CD4-positive, alpha-beta T cell treated with Interleukin-6 for 4 hours (primary cell): ENCODE results near the gene SLC25A20.
"Not testable (repeated sequence)": the region's sequence is repeated elsewhere in the genome, so short reads cannot be mapped to it uniquely, and the experiment has no call there.

ENCODE experiments used
- DNase-seq: peaks from one replicate; pipeline ENCODE4 v3.0.0-alpha.2; 2020; ENCODE audit warnings: mixed read lengths

SLC25A20 gene

GRCh38 chr3:48845170-48845569 is 53.5 kb downstream of the SLC25A20 start:
- DNase-seq, result no peak

GRCh38 chr3:48837163-48837562 is 61.5 kb downstream of the SLC25A20 start:
- no peak for DNase-seq

DNA sequence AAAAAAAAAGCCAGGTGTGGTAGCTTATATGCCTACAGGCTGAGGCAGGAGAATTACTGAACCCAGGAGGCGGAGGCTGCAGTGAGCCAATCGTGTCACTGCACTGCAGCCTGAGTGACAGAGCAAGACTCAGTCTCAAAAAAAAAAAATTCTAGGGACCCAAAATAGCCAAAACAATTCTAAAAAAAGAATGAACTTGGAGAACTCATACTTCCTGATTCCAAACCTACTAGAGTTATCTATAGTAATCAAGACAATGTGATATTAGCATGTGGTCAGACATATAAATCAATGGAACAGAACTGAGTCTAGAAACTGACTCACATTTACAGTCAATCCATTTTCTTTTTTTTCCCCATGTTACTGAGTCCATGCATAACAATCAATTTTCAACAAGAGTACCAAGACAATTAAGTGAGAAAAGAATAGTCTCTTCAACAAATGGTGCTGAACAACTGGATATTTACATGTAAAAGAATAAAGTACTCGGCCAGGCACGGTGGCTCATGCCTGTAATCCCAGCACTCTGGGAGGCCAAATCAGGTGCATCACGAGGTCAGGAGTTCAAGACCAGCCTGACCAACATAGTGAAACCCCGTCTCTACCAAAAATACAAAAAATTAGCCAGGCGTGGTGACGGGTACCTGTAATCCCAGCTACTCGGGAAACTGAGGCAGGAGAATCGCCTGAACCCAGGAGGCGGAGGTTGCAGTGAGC is 62.9 kb downstream of the SLC25A20 start:
- no peak for DNase-seq

GRCh38 chr3:48832684-48833083 is 66.0 kb downstream of the SLC25A20 start:
- DNase-seq, result no peak

DNA sequence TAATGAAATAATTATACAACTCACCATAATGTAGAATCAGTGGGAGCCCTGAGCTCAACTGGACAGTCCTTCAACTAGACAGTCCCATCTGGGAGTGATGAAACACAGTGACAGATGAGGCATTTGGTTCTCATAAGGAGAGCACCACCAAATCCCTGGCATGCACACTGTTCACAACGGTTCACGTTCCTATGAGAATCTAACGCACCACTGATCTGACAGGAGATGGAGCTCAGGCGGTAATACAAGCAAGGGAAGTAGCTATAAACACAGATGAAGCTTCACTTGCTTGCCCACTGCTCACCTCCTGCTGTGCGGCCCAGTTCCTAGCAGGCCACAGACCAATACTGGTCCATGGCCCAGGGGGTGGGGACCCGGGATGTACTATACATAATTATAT is 68.0 kb downstream of the SLC25A20 start:
- DNase-seq, result no peak

GRCh38 chr3:48829525-48829924 is 69.2 kb downstream of the SLC25A20 start:
- not testable (repeated sequence) for DNase-seq

DNA sequence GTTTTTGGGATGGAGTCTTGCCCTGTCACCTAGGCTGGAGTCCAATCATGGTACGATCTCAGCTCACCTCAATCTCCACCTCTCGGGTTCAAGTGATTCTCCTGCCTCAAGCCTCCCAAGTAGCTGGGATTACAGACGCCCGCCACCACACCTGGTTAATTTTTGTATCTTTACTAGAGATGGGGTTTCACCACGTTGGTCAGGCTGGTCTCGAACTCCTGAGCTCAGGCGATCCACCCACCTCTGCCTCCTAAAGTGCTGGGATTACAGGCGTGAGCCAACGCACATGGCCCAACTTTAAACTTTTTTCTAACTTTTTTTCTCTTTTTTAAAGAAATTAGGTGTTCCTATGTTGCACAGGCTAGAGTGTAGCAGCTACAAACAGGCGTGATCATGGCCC is 70.8 kb downstream of the SLC25A20 start:
- DNase-seq, result not testable (repeated sequence)

DNA sequence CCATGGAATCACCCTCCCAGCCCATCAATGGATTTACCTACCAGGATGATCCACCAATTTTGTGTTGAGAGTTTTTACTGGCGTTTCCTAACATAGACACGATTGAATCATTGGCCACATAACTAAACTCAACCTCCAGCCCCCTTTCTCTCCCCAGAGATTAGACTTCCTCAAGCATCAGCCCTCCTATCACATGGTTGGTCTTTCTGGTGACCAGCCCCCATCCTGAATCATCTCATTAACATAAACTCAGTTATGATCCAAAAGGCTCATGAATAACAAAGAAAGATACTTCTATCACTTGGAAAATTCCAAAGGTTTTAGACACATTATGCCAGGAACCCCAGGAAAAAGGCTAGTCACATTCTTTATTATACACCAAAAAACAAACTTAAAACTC is 72.2 kb downstream of the SLC25A20 start:
- DNase-seq, result no peak

GRCh38 chr3:48820612-48821324 is 77.9 kb downstream of the SLC25A20 start:
- DNase-seq, result no peak

DNA sequence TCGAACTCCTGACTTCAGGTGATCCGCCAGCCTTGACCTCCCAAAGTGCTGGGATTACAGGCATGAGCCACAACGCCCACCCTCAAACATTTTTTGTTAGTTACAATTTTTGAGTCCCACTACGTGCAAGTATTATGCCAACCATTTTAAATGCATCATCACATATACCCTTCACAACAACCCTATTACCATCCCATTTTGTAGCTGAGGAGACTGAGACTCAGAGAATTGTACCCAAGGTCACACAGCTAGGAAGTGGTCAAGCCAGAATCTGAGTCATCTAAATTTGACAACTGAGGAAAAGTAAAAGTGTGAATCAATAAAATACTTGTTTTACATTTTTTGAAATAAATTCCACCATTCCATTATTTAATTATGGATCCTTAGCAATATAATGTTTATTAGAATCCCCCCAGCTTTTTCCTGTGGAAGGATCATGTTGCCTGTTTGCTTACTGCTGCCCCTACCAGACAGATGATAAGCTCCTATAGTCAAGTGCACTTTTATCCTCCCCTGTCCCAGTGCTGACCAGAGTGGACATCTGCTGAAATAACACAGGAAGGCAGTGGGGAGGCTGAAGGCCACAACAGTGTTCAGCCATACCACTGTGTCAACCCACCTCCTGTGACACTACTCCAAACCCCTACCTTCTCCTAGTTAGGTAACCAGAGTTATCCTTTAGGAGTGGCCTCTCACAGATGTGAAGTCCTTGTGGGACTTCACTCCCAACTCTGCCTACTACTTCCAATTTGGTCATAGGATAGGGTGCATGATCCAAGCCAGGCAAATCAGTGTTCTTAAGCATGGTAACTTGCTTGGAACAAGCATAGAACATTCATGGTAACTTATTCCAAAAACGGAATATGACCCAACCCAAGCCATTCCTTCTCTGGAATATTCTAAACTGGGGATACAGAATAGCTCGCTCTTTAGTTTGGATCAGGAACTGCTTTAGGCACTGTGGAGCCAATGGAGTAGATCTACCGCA is 79.2 kb downstream of the SLC25A20 start:
- no peak for DNase-seq

DNA sequence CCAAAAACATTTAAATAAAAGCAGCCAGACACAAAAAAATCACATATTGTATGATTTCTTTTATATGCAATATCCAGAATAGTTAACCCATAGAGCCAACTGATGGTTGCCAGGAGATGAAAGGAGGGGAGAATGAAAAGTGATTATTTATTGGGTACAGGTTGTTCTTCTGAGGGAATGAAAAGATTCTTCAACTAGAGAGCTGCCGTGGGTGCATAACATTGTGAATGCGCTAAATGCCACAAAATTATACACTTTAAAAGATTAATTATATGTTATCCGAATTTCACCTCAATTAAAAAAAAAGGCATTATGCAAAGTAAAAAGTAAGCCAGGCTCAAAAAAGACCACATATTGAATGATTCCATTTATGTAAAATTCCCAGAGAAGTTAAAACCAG is 87.2 kb downstream of the SLC25A20 start:
- DNase-seq, result no peak
